CD4-positive, alpha-beta memory T cell (primary cell): Measurements from ENCODE around the gene PSMG1. TPM values are rescaled to one million over a fixed set of nuclear protein-coding genes. Genes with fewer than 3 reads are reported as not detected.
"Not testable (repeated sequence)": the region's sequence is repeated elsewhere in the genome, so short reads cannot be mapped to it uniquely, and the experiment has no call there.

Experiments used
- CTCF ChIA-PET: fragments of 350-600 bp; sonication (Branson Sonifier 250); formaldehyde crosslinking; loops from one replicate; lab custom pipeline; 2021; ENCODE audit warnings: inconsistent platforms; ENCODE audit not compliant: partially characterized antibody; lab: Charles Lee
- POLR2A ChIA-PET: fragments of 350-600 bp; sonication (Branson Sonifier 250); formaldehyde crosslinking; loops from one replicate; lab custom pipeline; 2021; ENCODE audit not compliant: partially characterized antibody; lab: Charles Lee
- DNase-seq, 5 donors: peaks; one replicate each; pipeline versions ENCODE4 v3.0.0 to v3.0.0-alpha.2; 2020 to 2022; ENCODE audit warnings: mixed read lengths in 1 of 5
- H3K27ac ChIP-seq: one replicate; pipeline ENCODE4 v1.7.0; 2013; ENCODE audit warnings: low read depth, low read length
- H3K27me3 ChIP-seq: 2 replicates; pipeline ENCODE4 v1.7.0; 2013; ENCODE audit warnings: mild to moderate bottlenecking, low read length, moderate library complexity; ENCODE audit not compliant: insufficient read depth
- H3K36me3 ChIP-seq: 2 replicates; pipeline ENCODE4 v1.7.0; 2013; ENCODE audit warnings: mild to moderate bottlenecking, low read length, moderate library complexity; ENCODE audit not compliant: insufficient read depth
- H3K4me1 ChIP-seq: 2 replicates; pipeline ENCODE4 v1.7.0; 2013; ENCODE audit warnings: mild to moderate bottlenecking, low read length, moderate library complexity; ENCODE audit not compliant: insufficient read depth
- H3K4me3 ChIP-seq, 2 donors: one replicate each; pipeline ENCODE4 v1.7.0; 2013; ENCODE audit warnings: low read length in 2 of 2, mild to moderate bottlenecking in 1 of 2
- H3K9me3 ChIP-seq, 2 donors: one replicate each; pipeline ENCODE4 v1.7.0; 2013; ENCODE audit warnings: low read length in 2 of 2, control low read depth in 1 of 2; ENCODE audit not compliant: control insufficient read depth in 1 of 2
- H3K27ac Mint-ChIP-seq, 7 donors: one replicate each; pipeline ENCODE4 v1.8.0; 2020 to 2021; ENCODE audit warnings: mixed read lengths in 7 of 7, mild to moderate bottlenecking in 6 of 7, inconsistent platforms in 3 of 7, moderate library complexity in 3 of 7
- H3K27me3 Mint-ChIP-seq, 2 donors: one replicate each; pipeline ENCODE4 v1.8.0; 2020 to 2021; ENCODE audit warnings: mixed read lengths in 2 of 2
- H3K36me3 Mint-ChIP-seq, 2 donors: one replicate each; pipeline ENCODE4 v1.8.0; 2020 to 2021; ENCODE audit warnings: mixed read lengths in 2 of 2, inconsistent platforms in 1 of 2, mild to moderate bottlenecking in 1 of 2
- H3K4me1 Mint-ChIP-seq, 4 donors: one replicate each; pipeline ENCODE4 v1.8.0; 2020 to 2021; ENCODE audit warnings: mixed read lengths in 4 of 4, mild to moderate bottlenecking in 1 of 4
- H3K4me3 Mint-ChIP-seq, 8 donors: one replicate each; pipeline ENCODE4 v1.8.0; 2020 to 2021; ENCODE audit warnings: mixed read lengths in 8 of 8, mild to moderate bottlenecking in 7 of 8, moderate library complexity in 6 of 8, inconsistent platforms in 3 of 8
- H3K9me3 Mint-ChIP-seq, 8 donors: one replicate each; pipeline ENCODE4 v1.8.0; 2020 to 2021; ENCODE audit warnings: mixed read lengths in 8 of 8, mild to moderate bottlenecking in 5 of 8, inconsistent platforms in 3 of 8, moderate library complexity in 1 of 8
- intact Hi-C: fragments of 100-400 bp; cut with micrococcal nuclease; formaldehyde crosslinking; loops from one replicate; pipeline ENCODE4 v1.15.1; 2023
- polyA plus RNA-seq, 2 donors: library from polyadenylated mRNA; unstranded; fragments of 300-500 nt; fragmentation: Illumina TruSeq; gene quantifications; one replicate each; pipeline ENCODE4 v1.2.3, GENCODE V29; 2021
- total RNA-seq, 2 experiments: library from RNA; stranded (reverse); gene quantifications; one replicate each; pipeline ENCODE4 v1.2.3, GENCODE V29; 2021

PSMG1 gene, protein sequence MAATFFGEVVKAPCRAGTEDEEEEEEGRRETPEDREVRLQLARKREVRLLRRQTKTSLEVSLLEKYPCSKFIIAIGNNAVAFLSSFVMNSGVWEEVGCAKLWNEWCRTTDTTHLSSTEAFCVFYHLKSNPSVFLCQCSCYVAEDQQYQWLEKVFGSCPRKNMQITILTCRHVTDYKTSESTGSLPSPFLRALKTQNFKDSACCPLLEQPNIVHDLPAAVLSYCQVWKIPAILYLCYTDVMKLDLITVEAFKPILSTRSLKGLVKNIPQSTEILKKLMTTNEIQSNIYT
- total RNA-seq (10 to 100 TPM; 17.2 to 19.9 TPM), polyA plus RNA-seq (10 to 100 TPM; 41.9 to 45.3 TPM)

DNA sequence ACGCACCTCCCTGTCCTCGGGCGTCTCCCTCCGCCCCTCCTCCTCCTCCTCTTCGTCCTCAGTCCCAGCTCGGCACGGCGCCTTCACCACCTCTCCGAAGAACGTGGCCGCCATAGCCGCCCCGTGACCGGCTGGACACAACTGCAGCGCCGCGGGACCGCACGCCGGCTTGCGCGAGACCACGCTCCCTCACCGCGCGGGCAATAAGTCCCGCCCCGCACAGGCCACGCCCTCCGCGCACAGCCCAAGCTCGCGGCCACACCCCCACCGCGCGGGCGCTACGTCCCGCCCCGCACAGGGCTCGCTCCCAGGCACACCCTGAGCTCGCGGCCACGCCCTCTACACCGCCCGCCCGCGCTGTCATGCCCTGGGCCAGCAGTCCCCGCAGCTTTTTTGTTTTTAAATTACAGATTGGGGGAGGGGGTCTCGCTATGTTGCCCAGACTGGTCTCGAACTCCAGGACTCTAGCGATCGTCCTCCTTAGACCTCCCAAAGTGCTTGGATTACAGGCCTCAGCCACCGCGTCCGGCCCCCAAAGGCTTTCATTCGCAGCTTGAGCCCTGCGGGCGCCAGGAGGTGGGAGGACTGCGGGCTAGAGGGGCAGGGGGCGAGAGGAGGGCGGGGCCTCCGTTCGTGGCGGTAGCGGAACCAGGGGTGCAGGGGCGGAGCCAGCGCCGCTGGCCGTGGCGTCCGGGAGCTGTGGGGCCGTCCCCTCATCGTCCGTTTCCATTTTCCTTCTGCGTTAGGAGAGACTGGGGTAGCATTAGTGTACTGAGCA lies at the start of gene PSMG1:
Gene PSMG1 (minus strand): TSS at position 180 of the 778 bp plus-strand sequence. CDS start 66 bp downstream, at position 114.
- peak within 1 kb of the TSS; percentile 95 to 98 (median 97) for H3K27ac Mint-ChIP-seq
- ChIA-PET POLR2A (interaction anchor here (0.7 to 2.7 kb wide), 21 partner anchors 9 to 1962 kb away, joined by 3 to 40 read pairs (median 5); partner anchors contain the start of genes BRWD1, HMGN1 and LCA5L), CTCF (interaction anchor here (0.8 to 2.2 kb wide), 6 partner anchors 10 to 428 kb away, joined by 3 to 9 read pairs (median 4); partner anchors contain the start of gene BRWD1)
- peak within 1 kb of the TSS; percentile 95 to 100 (median 98) for H3K4me3 Mint-ChIP-seq
- intact Hi-C loops: loop anchor here (1.0 to 10.0 kb wide), 9 partner anchors 12 to 1621 kb away; partner anchors contain the start of genes ETS2, HMGN1 and LCA5L
- H3K9me3 Mint-ChIP-seq: peaks cover 0 to 4% (median 0%) of the 10 kb centered on the region in 8 donors
- Histone ChIP-seq H3K4me3 (peak within 1 kb of the TSS; percentile 79 to 85), H3K4me1 (peaks cover 30% of the 10 kb centered on the region), H3K36me3 (peaks cover 9% of the 10 kb centered on the region), H3K9me3 (no peaks in the 10 kb centered on the region), H3K27ac (peak within 1 kb of the TSS; percentile 84), H3K27me3 (no peaks in the 10 kb centered on the region)
- H3K4me1 Mint-ChIP-seq: peaks cover 34 to 79% (median 49%) of the 10 kb centered on the region in 4 donors
- peak; percentile 92 to 94 (median 93) for DNase-seq
- H3K36me3 Mint-ChIP-seq: peaks cover 7 to 30% of the 10 kb centered on the region in 2 donors
- H3K27me3 Mint-ChIP-seq: no peaks in the 10 kb centered on the region

DNA sequence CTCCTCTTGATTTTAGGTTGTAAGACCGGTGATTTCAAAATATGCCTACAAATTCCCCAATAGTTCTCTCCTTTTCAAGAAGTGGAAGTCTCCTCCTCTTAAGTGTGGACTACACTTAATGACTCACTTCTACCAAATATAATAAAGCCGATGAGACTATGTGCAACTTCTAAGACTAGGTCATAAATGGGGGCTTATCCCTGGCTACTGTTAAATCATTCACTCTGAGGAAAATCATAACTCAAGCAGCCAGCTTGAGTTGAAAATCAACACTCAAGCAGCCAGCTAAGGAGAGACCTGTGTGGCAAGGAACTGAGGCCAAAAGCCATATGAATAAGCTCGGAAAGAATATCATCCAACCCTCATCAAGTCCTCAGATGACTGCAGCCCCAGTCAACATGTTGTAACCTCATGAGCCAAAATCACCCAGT lies 49.6 kb upstream of the PSMG1 start:
- ChIA-PET POLR2A (no interaction called here), CTCF (no interaction called here)
- peak overlapping the region in 2 of 7 donors; percentile 6 to 52 for H3K27ac Mint-ChIP-seq
- Histone ChIP-seq H3K27ac (no peak overlapping the region), H3K36me3 (peaks cover 46% of the 10 kb centered on the region), H3K4me1 (no peaks in the 10 kb centered on the region), H3K4me3 (no peak overlapping the region), H3K27me3 (no peaks in the 10 kb centered on the region), H3K9me3 (no peaks in the 10 kb centered on the region)
- no peaks in the 10 kb centered on the region for H3K27me3 Mint-ChIP-seq
- no peak for DNase-seq
- peaks cover 54 to 79% of the 10 kb centered on the region in 2 donors for H3K36me3 Mint-ChIP-seq
- H3K4me1 Mint-ChIP-seq: peaks cover 9 to 17% (median 13%) of the 10 kb centered on the region in 4 donors
- H3K4me3 Mint-ChIP-seq: no peak overlapping the region
- intact Hi-C loops: no loop called here
- no peaks in the 10 kb centered on the region for H3K9me3 Mint-ChIP-seq

GRCh38 chr21:39224930-39225329 lies 41.7 kb upstream of the PSMG1 start:
- CTCF ChIA-PET: no interaction called here

GRCh38 chr21:39221997-39222486 lies 38.8 kb upstream of the PSMG1 start:
- Histone ChIP-seq H3K27me3 (no peaks in the 10 kb centered on the region), H3K36me3 (peaks cover 19% of the 10 kb centered on the region), H3K4me3 (no peak overlapping the region), H3K27ac (no peak overlapping the region), H3K4me1 (no peaks in the 10 kb centered on the region), H3K9me3 (no peaks in the 10 kb centered on the region)
- POLR2A ChIA-PET: no interaction called here
- CTCF ChIA-PET: interaction anchor here (0.5 kb wide), 1 partner anchor 13 kb away, joined by 3 read pairs; no protein-coding TSS in a partner anchor
- H3K27me3 Mint-ChIP-seq: no peaks in the 10 kb centered on the region
- DNase-seq: no peak
- H3K4me3 Mint-ChIP-seq: no peak overlapping the region
- intact Hi-C loops: no loop called here
- H3K4me1 Mint-ChIP-seq: peaks cover 3 to 10% (median 7%) of the 10 kb centered on the region in 4 donors
- H3K27ac Mint-ChIP-seq: no peak overlapping the region
- no peaks in the 10 kb centered on the region for H3K9me3 Mint-ChIP-seq
- peaks cover 53 to 66% of the 10 kb centered on the region in 2 donors for H3K36me3 Mint-ChIP-seq

More at GRCh38 chr21:39224930-39225329, 41.7 kb upstream of the PSMG1 start:
- H3K36me3 ChIP-seq: peaks cover 19% of the 10 kb centered on the region
- no peak overlapping the region for H3K4me3 ChIP-seq
- no peaks in the 10 kb centered on the region for H3K9me3 ChIP-seq
- Mint-ChIP-seq H3K27ac (peak overlapping the region in 2 of 7 donors; percentile 24 to 58), H3K4me1 (peaks cover 0 to 8% (median 4%) of the 10 kb centered on the region in 4 donors), H3K36me3 (peaks cover 52 to 70% of the 10 kb centered on the region in 2 donors), H3K9me3 (no peaks in the 10 kb centered on the region), H3K4me3 (no peak overlapping the region), H3K27me3 (no peaks in the 10 kb centered on the region)
- DNase-seq: no peak
- intact Hi-C loops: no loop called here
- H3K27ac ChIP-seq: no peak overlapping the region
- H3K4me1 ChIP-seq: no peaks in the 10 kb centered on the region
- no peaks in the 10 kb centered on the region for H3K27me3 ChIP-seq
- POLR2A ChIA-PET: no interaction called here

DNA sequence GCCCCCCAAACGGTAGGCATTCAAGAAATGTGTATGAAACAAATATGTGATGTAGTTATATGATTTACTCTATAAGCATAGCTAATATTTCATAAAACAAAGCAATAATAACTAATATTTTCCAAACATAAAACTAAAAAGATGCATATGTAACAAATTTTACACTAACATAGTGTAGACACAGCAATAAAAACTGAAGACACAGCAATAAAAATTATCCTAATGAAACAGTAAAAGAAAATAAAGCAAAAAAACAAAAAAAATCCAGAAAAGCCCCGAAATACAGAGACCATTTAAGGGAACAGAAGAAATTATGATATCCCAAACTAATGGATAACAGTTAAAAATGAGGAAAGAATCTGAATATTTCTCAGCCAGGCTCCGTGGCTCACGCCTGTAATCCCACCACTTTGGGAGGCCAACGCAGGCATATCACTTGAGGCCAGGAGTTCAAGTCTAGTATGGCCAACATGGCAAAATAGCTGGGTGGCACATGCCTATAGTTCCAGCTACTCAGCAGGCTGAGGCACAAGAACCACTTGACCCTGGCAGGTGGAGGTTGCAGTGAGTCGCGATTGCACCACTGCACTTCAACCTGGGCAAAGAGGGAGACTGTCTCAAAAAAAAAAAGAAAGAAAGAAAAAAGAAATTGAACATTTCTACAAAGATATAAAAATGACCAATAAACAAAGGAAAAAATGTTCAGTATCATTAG lies 38.2 kb upstream of the PSMG1 start:
- CTCF ChIA-PET: interaction anchor here (0.5 kb wide), 1 partner anchor 12 kb away, joined by 3 read pairs; no protein-coding TSS in a partner anchor
- POLR2A ChIA-PET: no interaction called here
- Histone ChIP-seq H3K27me3 (no peaks in the 10 kb centered on the region), H3K27ac (no peak overlapping the region), H3K4me1 (no peaks in the 10 kb centered on the region), H3K4me3 (no peak overlapping the region), H3K9me3 (no peaks in the 10 kb centered on the region), H3K36me3 (peaks cover 21% of the 10 kb centered on the region)
- Mint-ChIP-seq H3K9me3 (no peaks in the 10 kb centered on the region), H3K4me1 (peaks cover 3 to 11% (median 7%) of the 10 kb centered on the region in 4 donors), H3K36me3 (peaks cover 51 to 64% of the 10 kb centered on the region in 2 donors), H3K4me3 (no peak overlapping the region), H3K27me3 (no peaks in the 10 kb centered on the region), H3K27ac (no peak overlapping the region)
- intact Hi-C loops: no loop called here
- no peak for DNase-seq

- H3K4me3 ChIP-seq, H3K27me3 Mint-ChIP-seq, H3K4me1 ChIP-seq, H3K27me3 ChIP-seq, H3K27ac Mint-ChIP-seq, DNase-seq, H3K9me3 Mint-ChIP-seq, H3K27ac ChIP-seq, CTCF ChIA-PET, H3K4me1 Mint-ChIP-seq, POLR2A ChIA-PET, intact Hi-C loops, H3K9me3 ChIP-seq, H3K4me3 Mint-ChIP-seq: not testable (repeated sequence)
- peaks cover 22% of the 10 kb centered on the region for H3K36me3 ChIP-seq
- H3K36me3 Mint-ChIP-seq: peaks cover 47 to 60% of the 10 kb centered on the region in 2 donors
Observed at GRCh38 chr21:39220875-39221274, 37.6 kb upstream of the PSMG1 start.
